ENCODE measurements around the gene WDR70.
"Not testable (repeated sequence)": the region's sequence is repeated elsewhere in the genome, so short reads cannot be mapped to it uniquely, and the experiment has no call there.

- not testable (repeated sequence) for TF ChIP-seq CTCF, POLR2A, EP300 (IDR thresholded peaks at IDR 0.05)
Measured at GRCh38 chr5:37378066-37378465, 1.1 kb upstream of the WDR70 start.

All from ovary (tissue), 3 donors.